Mucosa of rectum (tissue), 2 donors: ENCODE data around the gene USP32.
"Not testable (repeated sequence)": the region's sequence is repeated elsewhere in the genome, so short reads cannot be mapped to it uniquely, and the experiment has no call there.

Experiments used
- H3K27ac ChIP-seq, 2 donors: one replicate each; pipeline ENCODE4 v1.7.0; 2013; ENCODE audit warnings: inconsistent platforms in 2 of 2, low read depth in 2 of 2, low read length in 2 of 2
- H3K27me3 ChIP-seq, 2 donors: one replicate each; pipeline ENCODE4 v1.7.0; 2013; ENCODE audit warnings: low read length in 2 of 2; ENCODE audit not compliant: control insufficient read depth in 2 of 2, insufficient read depth in 2 of 2
- H3K36me3 ChIP-seq, 2 donors: one replicate each; pipeline ENCODE4 v1.7.0; 2013; ENCODE audit warnings: low read length in 2 of 2; ENCODE audit not compliant: control insufficient read depth in 2 of 2, insufficient read depth in 2 of 2
- H3K4me1 ChIP-seq, 2 donors: one replicate each; pipeline ENCODE4 v1.7.0; 2013; ENCODE audit warnings: low read length in 2 of 2, mild to moderate bottlenecking in 1 of 2; ENCODE audit not compliant: control insufficient read depth in 2 of 2, insufficient read depth in 2 of 2
- H3K4me3 ChIP-seq, 2 donors: one replicate each; pipeline ENCODE4 v1.7.0; 2013; ENCODE audit warnings: low read length in 2 of 2
- H3K9ac ChIP-seq, 2 donors: one replicate each; pipeline ENCODE4 v1.7.0; 2013; ENCODE audit warnings: low read length in 2 of 2, low read depth in 1 of 2, mild to moderate bottlenecking in 1 of 2
- H3K9me3 ChIP-seq, 2 donors: one replicate each; pipeline ENCODE4 v1.7.0; 2013; ENCODE audit warnings: low read length in 2 of 2; ENCODE audit not compliant: control insufficient read depth in 2 of 2
- donor health status: healthy.
- donor health status: Normal muscosa, but diverticular disease.

USP32 gene

DNA sequence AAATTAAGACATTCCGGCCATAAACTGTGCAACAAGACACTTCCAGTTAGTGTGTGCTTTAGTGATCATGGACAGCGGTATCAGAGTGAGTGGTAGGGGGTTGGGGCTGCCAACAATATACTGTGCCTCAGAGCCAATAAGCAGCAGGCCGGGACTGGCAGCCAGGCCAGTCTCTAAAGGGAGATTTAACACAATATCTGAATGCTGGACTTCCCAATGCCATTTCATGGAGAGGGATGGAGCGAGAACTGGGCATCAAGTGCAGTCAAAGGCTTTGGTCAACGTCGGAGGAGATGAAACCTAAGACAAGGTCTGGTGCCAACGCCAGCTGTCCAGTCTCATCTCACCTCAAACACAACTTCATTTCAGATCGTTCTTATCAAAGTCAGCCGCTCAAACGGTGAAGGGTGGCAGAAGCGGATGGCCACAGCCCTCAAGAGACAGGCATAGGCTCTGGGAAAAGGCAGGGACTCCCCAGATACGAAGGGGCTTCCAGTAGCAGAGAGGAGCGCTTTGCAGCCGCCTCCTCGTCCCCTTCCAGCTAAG is 935 bp downstream of the USP32 start:
- H3K4me3 ChIP-seq: peak overlapping the region; percentile 91 to 94
- H3K4me1 ChIP-seq: peaks cover 0 to 8% of the 10 kb centered on the region in 2 donors
- peak overlapping the region; percentile 90 to 94 for H3K9ac ChIP-seq
- no peaks in the 10 kb centered on the region for H3K36me3 ChIP-seq
- H3K9me3 ChIP-seq: no peaks in the 10 kb centered on the region
- no peaks in the 10 kb centered on the region for H3K27me3 ChIP-seq
- peak overlapping the region; percentile 92 to 95 for H3K27ac ChIP-seq

DNA sequence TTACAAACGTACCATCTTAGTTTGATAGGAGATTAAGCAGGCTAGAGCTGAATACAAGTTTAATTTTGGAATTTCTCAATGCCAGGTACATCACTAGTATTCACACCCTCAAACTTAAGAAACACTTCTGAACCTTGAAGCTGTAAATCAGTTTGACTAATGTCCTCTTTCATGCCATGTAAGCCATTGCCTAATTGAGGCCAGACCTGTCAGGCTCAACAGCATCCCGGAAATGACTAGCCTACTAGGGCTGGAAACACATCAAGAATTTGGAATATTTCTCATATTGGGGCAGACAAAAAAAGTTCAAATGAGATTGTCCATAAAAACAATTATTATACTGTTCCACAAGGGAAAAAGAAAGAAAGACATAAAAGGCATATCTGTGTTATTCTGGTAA is 1.7 kb downstream of the USP32 start:
- Histone ChIP-seq H3K4me1 (peaks cover 0 to 8% of the 10 kb centered on the region in 2 donors), H3K36me3 (no peaks in the 10 kb centered on the region), H3K9ac (no peak overlapping the region), H3K27me3 (no peaks in the 10 kb centered on the region), H3K9me3 (no peaks in the 10 kb centered on the region), H3K4me3 (peak overlapping the region; percentile 91 to 94), H3K27ac (no peak overlapping the region)

DNA sequence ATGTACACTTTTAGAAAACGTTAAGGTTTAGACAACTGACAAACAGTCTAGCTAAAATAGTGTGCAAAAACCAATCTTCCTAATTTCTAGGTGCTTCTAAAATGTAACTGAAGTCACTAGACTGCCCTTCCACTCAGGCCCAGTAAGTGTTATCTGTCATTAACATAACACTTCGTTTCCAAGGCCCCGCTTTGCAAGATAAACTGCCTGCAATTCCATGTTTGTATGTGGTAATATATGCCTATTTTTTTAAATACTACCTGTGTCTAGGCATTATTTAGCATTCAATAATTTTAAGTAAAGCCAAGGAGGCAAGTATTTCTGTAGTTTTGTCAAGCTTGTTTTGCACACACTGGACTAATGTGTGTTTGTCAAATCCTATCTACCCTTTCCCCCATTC is 3.2 kb downstream of the USP32 start:
- Histone ChIP-seq H3K4me3 (no peak overlapping the region), H3K27me3 (no peaks in the 10 kb centered on the region), H3K4me1 (peaks cover 0 to 8% of the 10 kb centered on the region in 2 donors), H3K9ac (no peak overlapping the region), H3K36me3 (no peaks in the 10 kb centered on the region), H3K9me3 (no peaks in the 10 kb centered on the region), H3K27ac (no peak overlapping the region)

DNA sequence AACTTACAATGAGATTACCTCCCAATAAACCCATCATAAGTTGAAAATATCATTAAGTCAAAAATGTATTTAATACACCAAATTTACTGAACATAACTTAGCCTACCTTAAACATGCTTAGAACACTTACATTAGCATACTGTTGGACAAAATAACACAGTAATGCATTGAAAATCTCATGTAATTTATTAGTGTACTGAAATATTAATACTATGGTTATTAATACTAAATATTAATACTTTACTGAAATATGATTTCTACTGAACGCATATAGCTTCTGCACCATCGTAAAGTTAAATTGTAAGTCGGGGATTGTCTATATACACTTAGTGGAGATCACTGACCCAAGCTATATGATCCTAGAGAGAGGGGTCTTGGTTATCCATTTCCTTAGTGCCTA is 4.3 kb downstream of the USP32 start:
- no peaks in the 10 kb centered on the region for H3K27me3 ChIP-seq
- peaks cover 0 to 8% of the 10 kb centered on the region in 2 donors for H3K4me1 ChIP-seq
- no peak overlapping the region for H3K27ac ChIP-seq
- no peaks in the 10 kb centered on the region for H3K9me3 ChIP-seq
- H3K4me3 ChIP-seq: no peak overlapping the region
- no peaks in the 10 kb centered on the region for H3K36me3 ChIP-seq
- H3K9ac ChIP-seq: no peak overlapping the region

DNA sequence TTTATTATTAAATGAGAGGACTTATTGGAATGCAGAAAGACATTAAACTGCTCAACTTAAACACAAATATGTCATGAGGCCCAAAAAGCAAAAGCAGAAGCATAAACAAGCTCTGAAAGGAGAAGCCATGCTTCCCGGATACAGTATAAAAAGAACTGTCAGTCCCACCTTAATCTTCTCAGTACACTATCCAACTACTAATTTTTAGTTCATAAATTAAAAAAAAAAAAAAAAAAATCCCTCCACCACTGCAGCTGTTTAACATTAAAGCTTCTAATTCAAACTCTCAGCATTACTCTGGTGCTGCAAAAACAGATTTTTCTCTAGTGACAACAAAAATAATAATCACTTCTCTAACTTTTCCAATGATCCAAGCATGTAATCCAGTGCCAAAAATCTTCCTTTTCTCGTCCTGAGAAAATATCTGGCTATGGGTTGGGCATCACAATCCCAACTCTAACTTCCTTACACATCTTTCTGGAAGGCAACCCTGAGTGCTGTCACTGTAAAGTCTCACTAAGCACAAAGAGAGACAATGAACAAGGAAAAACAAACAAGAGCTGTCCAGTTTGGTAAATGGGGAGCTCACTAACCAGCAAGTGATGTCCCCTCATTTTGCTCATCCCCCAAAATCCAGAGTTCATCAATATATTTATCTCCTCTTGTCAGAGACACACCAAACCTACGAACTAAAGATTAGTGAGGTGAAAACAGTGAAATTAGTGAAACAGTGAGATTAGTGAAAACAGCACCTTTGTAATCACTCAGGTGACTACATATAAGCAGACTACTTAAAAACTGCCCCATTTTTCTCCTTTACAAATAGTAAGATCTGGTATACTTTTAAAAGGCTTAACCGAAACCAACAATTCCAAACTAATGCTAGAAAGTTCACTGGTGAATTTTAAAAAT is 5.5 kb downstream of the USP32 start:
- Histone ChIP-seq H3K27ac (no peak overlapping the region), H3K27me3 (no peaks in the 10 kb centered on the region), H3K9me3 (no peaks in the 10 kb centered on the region), H3K4me1 (peaks cover 0 to 8% of the 10 kb centered on the region in 2 donors), H3K4me3 (no peak overlapping the region), H3K9ac (no peak overlapping the region), H3K36me3 (no peaks in the 10 kb centered on the region)

DNA sequence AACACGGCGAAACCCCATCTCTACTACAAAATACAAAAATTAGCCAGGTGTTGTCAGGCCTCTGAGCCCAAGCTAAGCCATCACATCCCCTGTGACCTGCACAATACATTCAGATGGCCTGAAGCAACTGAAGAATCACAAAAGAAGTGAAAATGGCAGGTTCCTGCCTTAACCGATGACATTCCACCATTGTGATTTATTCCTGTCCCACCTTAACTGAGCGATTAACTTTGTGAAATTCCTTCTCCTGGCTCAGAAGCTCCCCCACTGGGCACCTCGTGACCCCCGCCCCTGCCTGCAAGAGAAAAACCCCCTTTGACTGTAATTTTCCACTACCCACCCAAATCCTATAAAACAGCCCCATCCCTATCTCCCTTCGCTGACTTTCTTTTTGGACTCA is 7.0 kb downstream of the USP32 start:
- H3K9ac ChIP-seq, H3K27ac ChIP-seq, H3K36me3 ChIP-seq, H3K4me1 ChIP-seq, H3K4me3 ChIP-seq, H3K27me3 ChIP-seq, H3K9me3 ChIP-seq: not testable (repeated sequence)

DNA sequence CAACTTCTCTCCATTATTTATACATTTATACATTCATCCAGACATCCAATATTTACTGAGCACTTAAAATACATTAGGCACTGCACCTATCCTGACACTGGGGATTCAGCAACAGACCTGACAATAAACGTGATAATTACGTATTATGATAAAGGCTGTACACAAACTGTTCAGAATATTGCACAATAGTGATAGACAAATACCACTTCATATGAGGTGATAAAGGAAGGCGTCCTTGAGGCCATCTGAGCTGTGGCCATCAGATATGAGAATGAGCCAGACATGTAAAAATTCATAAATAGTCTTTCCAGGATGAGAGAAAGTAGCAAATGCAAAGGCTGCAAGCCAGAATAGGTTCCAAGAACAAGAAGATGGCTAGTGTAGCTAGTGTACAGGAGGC is 8.6 kb downstream of the USP32 start:
- Histone ChIP-seq H3K4me1 (no peaks in the 10 kb centered on the region), H3K9ac (no peak overlapping the region), H3K4me3 (no peak overlapping the region), H3K36me3 (no peaks in the 10 kb centered on the region), H3K27me3 (no peaks in the 10 kb centered on the region), H3K9me3 (no peaks in the 10 kb centered on the region), H3K27ac (no peak overlapping the region)

DNA sequence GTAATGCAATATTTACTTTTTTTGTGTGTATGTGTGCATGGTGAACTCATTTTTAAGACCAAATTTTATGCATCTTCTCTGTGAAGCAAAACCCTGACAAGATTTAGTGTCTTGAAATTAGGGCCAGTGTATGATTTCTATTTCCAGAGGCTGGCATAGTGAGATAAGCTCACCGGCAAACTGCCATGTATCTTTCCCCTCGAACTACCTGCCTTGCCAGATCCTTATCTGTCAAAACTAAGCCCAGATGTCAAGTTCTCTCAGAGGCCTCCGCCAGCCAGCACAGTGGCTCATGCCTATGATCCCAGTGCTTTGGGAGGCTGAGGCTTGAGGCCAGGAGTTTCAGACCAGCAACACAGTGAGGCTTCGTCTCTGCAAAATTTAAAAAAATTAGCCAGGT is 10.0 kb downstream of the USP32 start:
- H3K36me3 ChIP-seq: no peaks in the 10 kb centered on the region
- no peaks in the 10 kb centered on the region for H3K27me3 ChIP-seq
- no peaks in the 10 kb centered on the region for H3K4me1 ChIP-seq
- no peak overlapping the region for H3K27ac ChIP-seq
- H3K9ac ChIP-seq: no peak overlapping the region
- no peak overlapping the region for H3K4me3 ChIP-seq
- H3K9me3 ChIP-seq: no peaks in the 10 kb centered on the region

DNA sequence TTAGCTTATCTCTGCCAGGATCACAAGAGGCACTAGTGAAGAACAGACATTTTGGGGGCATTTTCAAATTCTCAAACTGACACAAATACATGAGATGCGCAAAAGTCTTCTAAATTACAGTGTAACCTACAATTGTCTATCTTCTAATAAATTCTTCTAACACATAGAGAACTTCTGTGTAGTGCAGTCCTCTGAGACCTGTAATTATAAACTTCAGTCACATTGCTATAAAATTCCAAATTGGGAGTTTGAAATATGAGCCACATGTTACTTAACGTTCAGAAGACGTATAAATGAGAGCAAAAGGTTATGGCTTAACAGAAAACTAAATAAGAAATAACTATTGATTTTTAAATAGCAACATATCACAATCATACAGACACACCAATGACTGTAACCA is 12.5 kb downstream of the USP32 start:
- H3K27ac ChIP-seq, H3K36me3 ChIP-seq, H3K9ac ChIP-seq, H3K4me1 ChIP-seq, H3K4me3 ChIP-seq, H3K27me3 ChIP-seq, H3K9me3 ChIP-seq: not testable (repeated sequence)

DNA sequence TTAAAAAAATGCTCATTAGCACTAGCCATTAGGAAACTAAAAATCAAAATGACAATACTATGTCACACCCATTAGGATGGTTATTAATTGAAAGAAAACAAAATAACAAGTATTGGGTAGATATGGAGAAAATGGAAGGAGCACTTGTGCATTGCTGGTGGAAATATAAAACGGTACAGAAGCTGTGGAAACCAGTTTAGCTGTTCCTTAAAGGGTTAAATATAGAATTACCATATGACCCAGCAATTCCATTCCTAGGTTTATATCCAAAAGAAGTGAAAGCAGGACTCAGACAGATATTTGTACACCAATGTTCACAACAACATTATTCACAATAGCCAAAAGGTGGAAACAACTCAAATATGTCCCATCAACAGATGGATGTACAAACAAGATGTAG is 13.7 kb downstream of the USP32 start:
- H3K4me3 ChIP-seq, H3K4me1 ChIP-seq, H3K9ac ChIP-seq, H3K9me3 ChIP-seq, H3K36me3 ChIP-seq, H3K27me3 ChIP-seq, H3K27ac ChIP-seq: not testable (repeated sequence)
